ENCODE data around the gene NBPF1. TPM values are rescaled to one million over a fixed set of nuclear protein-coding genes. Genes with fewer than 3 reads are reported as not detected.
"Not testable (repeated sequence)": the region's sequence is repeated elsewhere in the genome, so short reads cannot be mapped to it uniquely, and the experiment has no call there.

NBPF1 gene
- total RNA-seq, 1 experiment from 2014 or later = 24.9 TPM

- DNase-seq (ENCODE audit: low read depth) = not testable (repeated sequence)
Measured at GRCh38 chr1:16642025-16642966, 28.9 kb upstream of the NBPF1 start.

GRCh38 chr1:16641159-16641975 lies 28.0 kb upstream of the NBPF1 start:
- not testable (repeated sequence) for DNase-seq (ENCODE audit: low read depth)

DNA sequence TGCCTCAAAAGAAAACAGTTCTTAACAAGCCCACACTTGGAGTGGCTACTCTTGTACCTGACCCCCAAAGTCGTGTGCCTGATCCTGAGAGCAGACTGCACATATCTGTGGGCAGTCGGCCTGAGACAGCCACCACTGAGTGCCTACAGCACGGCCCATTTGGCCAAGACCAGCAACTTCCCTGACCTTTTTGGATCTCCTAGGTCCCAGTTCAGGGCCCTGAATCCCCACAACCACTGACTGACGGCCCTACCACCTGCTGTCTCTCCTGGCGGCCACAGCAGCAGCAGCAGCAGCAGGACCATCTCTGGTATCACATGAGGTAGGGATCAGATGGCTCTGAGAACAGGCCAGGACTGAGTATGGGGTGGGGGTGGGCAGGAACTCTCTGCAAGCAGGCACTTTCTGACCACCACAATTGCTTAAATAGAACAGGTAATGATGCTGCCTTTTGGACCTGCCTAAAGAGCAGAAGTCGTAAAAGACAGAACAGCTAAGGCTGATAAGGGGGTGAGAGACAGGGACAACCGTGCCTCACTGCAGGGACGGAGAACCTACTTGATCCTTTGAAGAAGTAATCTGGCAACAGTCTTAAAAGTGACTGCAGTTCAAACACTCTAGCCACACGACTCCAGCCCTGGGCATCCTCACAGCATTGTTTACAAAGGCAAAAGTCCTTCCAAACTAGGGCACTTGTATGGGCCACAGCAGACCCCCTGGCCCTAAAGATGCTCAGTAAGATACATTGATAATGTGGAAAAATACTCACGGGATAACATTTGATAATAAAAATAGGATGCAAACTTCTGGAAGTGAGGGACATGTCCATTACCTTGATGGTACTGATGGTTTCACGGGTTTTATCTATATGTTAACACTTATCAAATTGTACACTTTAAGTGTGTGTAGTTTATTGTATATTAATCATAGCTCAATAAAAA lies 26.0 kb upstream of the NBPF1 start:
- DNase-seq (ENCODE audit: low read depth) = not testable (repeated sequence)

DNA sequence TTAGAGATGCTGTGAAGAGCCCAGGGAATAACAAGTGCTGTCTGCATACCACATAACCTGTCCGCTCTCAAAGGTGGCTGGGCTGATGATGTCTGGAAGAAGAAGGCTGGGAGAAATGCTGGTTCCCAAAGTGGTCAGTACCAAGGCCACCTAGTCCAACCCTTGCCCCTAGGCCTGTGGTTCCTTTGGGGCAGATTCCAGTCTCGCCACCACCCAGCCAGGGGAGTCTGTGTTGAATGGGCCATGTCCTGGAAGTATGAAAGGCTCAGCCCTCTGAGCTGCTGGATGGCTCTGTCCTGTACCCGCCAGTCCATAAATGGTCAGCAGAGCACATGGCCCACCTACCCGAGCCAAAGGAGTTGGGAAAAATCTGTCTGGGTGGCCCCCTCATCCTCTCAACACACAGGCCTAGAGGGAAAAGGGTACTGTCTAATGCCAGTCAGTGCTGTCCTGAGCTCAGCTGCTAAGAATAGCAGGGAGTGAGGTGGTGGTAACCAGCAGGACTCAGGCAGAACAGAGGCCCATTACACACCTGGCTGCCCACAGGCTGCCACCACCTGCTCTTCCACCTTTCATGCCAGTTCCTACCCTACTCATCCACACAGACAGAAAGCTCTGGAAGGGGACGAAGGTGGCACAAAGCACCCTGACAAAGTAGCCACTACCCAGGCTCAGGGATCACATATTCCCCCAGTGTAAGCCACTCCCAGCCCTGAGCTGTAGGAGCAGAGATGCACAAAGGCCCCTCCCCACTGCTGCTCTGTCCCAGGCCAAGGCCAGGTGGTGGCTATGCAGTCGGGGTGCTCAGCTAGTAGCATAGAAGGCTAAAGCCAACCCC lies 24.8 kb upstream of the NBPF1 start:
- DNase-seq (ENCODE audit: low read depth) = not testable (repeated sequence)

DNA sequence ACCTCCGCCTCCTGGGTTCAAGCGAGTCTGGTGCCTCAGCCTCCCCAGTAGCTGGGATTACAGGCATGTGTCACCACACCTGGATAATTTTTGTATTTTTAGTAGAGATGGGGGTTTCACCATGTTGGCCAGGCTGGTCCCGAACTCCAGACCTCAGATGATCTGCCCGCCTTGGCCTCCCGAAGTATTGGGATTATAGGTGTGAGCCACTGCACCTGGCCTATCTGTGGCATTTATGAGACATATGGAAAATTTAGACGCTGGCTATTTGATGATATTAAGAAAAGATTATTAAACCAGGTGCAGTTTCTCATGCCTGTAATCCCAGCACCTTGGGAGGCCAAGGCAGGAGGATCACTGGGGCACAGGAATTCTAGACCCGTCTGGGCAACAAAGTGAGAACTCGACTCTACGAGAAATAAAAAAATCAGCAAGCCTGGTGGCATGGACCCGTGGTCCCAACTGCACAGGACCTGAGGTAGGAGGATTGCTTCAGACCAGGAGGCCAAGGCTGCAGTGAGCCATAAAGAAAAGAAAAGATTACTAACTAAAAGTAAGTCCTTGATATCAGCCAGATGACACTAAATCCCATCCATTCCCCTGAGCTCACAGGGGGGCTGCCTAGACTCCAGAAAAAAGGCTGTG lies 23.3 kb upstream of the NBPF1 start:
- not testable (repeated sequence) for DNase-seq (ENCODE audit: low read depth)

DNA sequence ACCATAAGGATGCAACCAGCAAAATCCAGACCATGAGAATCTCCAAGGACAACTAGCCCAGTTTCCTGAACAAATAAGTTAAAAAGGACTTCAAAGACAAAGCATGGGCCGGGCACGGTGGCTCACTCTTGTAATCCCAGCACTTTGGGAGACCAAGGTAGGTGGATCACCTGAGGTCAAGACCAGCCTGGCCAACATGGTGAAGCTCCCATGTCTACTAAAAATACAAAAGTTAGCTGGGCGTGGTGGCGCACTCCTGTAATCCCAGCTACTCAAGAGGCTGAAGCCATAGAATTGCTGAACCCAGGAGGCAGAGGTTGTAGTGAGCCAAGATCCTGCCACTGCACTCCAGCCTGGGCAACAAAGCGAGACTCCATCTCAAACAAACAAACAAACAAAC lies 22.6 kb upstream of the NBPF1 start:
- DNase-seq (ENCODE audit: low read depth) = not testable (repeated sequence)

- DNase-seq (ENCODE audit: low read depth) = not testable (repeated sequence)
Measured at GRCh38 chr1:16633540-16634282, 20.3 kb upstream of the NBPF1 start.

DNA sequence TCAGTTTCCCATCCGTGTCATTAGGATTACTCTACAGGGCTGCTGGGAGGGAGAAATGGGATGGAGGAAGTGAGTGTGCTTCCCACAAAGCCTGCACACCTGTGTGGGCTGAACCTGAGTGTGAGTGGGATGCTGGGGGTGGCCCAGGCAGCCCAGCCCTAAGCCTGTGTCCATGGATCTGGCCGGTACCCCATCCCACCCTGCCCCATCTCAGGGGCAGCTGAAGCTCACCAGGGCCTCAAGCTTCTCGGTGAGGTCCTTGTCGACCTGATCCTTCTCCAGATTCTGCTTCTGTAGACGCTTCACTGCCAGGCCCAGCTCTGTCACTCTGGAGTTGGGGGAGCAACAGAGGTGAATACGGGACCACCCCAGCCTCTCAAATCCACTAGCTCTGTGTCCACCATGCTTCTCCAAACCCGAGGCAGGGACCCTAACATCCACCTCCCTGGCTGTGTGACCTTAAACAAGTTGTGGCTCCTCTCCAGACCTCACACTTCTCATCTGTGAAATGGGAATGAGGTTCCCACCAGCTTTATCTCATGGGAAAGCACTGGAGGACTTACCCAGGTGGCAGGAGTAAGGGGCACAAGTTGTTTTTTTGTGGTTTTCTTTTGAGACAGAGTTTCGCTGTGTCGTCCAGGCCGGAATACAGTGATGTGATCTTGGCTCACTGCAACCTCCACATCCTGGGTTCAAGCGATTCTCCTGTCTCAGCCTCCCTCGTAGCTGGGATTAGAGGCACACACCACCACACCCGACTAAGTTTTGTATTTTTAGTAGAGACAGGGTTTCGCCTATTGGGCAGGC lies 18.9 kb upstream of the NBPF1 start:
- not testable (repeated sequence) for DNase-seq (ENCODE audit: low read depth)

DNA sequence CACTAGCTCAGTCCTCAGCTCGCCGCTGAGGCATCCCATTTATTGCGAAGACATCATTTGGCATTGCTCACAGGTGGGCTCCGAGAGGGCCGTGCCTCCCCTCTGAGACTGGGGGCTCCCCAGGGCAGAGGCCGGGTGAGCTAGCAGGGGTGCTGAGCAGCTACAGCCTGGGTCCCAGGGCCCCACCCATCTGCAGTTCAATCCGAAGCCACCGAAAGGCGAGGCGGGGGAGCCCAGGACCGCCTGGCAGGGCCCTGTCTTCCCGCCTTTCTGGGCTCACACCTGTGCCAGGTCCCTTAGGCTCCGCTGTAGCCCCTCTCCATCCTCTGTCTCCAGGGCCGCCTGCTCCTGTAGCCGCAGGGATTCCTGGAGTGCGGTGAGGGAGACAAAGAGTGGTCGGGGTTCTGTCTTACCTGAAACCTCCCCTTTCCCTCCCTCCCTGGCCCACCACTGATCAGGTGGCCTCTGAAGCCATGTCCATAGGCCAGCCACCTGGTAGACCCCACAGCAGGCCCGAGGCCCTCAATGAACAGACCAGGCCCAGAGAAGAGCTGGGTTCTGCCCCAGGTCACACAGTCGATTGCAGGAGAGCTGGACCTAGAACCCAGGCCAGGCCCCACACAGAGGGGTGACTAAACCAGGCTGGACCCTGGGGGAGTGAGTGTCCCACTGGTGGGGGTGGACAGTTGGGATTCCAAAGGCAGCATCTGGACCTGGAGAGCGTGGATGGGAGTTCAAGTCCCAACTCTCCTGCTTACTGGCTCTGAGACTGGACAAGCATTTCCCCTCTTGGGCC lies 18.1 kb upstream of the NBPF1 start:
- no peak for DNase-seq (ENCODE audit: low read depth)

DNA sequence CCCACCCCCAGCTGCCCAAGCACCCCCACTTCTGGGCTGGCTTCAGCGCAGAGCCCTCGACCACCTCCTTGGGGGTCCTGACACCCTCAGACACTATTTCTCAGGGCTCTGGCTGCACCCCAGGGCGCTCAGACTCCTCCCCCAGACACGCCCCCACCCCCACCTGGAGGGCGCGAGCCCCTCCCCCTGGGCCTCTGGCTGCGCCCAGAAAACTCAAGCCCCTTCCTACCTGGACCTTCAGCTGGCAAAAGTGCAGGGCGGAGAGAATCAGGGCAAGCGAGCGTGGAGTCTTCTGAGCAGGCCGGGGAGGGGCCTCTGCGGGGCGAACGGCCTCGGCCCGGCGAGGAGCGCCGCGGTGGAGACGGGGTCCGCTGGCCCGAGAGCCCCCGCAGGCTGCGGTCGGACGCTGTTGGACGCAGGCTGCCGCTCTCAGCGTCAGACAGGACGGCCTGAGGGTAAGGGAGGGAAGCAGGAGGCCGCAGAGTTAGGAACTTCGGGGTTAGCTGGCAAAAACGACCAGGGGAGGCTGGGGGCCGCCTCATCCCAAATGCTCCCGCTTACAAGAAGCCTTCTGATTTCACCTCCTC lies 17.4 kb upstream of the NBPF1 start:
- DNase-seq (ENCODE audit: low read depth) = no peak

DNA sequence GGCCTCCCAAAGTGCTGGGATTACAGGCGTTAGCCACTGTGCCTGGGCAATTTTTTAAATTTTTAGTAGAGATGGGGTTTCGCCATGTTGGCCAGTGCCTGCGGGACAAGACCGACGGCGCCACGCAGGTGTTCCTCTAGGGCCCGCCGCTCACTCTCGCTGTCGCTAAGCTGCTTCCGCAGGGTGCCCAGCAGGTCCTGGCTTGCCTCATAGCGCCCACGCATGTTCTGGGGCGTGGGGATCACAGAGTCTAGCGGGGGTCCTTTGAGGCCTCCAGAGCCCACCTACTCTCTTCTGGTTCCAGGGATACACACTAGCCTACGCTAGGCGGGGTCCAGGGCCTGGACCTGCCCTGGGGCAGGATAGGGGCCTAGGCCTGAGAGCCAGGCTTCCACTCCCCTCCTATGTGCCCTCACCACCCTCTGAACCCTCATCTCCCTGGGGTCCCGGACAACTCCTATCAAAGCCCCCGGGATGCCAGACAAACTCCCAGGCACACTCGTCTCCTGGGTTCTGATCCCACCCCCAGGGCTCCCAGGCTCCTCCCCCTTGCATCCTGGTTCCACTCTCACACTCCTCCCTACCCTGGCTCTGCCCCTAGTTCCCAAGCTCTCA lies 16.7 kb upstream of the NBPF1 start:
- not testable (repeated sequence) for DNase-seq (ENCODE audit: low read depth)

- DNase-seq (ENCODE audit: low read depth) = no peak
Measured at GRCh38 chr1:16628361-16629111, 15.2 kb upstream of the NBPF1 start.

DNA sequence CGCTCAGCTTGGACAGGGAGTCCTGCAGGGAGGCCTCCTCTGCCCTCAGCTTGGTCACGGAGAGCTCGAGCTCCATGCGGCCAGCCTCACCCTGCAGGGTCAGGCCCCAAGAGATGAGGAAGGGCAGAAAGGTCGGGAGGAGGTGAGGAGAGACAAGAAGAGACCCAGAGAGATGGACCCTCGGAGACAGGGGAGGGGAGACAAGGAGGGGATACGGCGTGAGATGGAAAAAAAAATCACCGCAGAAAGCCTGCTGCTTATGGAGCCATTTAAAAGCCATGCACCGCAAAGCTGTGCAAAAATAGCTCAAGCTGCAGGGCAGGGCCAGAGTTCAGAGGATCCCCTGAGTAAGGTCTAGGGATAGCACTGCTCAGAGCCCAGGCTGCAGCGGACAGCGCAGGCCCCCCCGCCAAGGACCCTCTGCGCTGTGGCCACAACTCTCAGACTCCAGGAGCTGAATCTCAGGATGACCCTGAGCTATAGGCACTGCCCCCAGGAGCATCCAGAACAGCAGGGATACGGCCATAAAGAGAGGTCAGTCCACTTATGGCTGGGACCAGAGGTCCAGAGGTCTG lies 13.1 kb upstream of the NBPF1 start:
- not testable (repeated sequence) for DNase-seq (ENCODE audit: low read depth)

DNA sequence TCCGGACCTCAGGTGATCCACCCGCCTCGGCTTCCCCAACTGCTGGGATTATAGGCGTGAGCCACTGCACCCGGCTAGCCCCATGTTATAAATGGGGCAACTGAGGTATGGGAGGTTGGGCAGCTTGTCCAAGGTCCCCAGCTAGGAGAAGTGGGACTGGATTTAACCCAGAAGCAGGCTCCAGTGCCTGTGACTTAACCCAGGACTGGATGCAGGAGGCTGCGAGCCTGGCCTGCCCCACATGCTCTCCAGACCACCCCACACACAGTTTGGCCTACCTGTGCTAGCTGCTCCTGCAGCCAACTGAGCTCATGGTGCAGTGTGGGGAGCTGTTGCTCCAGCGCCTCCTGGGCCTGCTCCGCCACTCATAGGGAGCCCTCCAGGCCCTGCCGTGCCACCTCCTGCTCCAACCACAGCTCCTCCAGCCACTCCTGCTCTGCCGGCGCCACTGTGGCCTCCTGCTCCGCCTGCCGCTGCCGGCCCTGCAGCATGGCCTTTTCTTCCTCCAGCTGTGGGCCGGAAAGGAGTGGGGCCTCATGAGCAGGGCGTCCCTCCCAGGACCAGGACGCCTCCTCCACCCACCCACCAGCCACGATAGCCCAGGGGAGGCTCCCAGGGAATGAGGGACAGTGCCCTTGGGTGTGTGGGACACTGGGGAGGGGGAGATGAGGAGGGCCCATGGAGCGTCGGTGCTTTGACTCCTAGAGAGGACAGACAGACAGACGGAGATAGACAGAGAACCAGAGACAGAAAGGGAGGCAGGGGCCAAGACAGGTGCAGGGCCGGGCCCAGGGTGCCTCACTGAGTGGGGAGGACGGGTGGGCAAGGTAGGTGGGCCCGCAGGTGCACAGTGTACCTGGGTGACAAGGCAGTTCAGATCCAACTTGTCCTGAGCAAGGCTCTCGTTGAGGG lies 12.4 kb upstream of the NBPF1 start:
- DNase-seq (ENCODE audit: low read depth) = no peak

Measured in LHCN-M2 (cell line).